Measurements from ENCODE around the gene MAML2. TPM values are rescaled to one million over a fixed set of nuclear protein-coding genes. Genes with fewer than 3 reads are reported as not detected.

MAML2 gene
- total and polyA plus RNA-seq, 2 of the 13 experiments (the other 11 are each of a cell fraction or from before 2014, with no cell fraction given) = 2.3 to 25.9 TPM

GRCh38 chr11:96338910-96339705 is 3.9 kb downstream of the MAML2 start (continued):
- no peak for TF ChIP-seq GPBP1L1 (CRISPR knock-in tag; IDR thresholded peaks at IDR 0.05)
- TF ChIP-seq NFYC (CRISPR knock-in tag; IDR thresholded peaks at IDR 0.05) = no peak
- TF ChIP-seq PBX2 (CRISPR knock-in tag; IDR thresholded peaks at IDR 0.05) = no peak
- no peak for TF ChIP-seq HIC2 (CRISPR knock-in tag; IDR thresholded peaks at IDR 0.05; ENCODE audit: low read depth)
- no peak for TF ChIP-seq KLF16 (CRISPR knock-in tag; IDR thresholded peaks at IDR 0.05)
- TF ChIP-seq JARID2 (CRISPR knock-in tag; IDR thresholded peaks at IDR 0.05; ENCODE audit: insufficient replicate concordance) = no peak
- TF ChIP-seq ZFP37 (CRISPR knock-in tag; IDR thresholded peaks at IDR 0.05; ENCODE audit: borderline replicate concordance) = no peak
- TF ChIP-seq FLYWCH1 (CRISPR knock-in tag; IDR thresholded peaks at IDR 0.05) = no peak
- no peak for TF ChIP-seq ARNT2 (CRISPR knock-in tag; IDR thresholded peaks at IDR 0.05; ENCODE audit: low read depth)
- no peak for TF ChIP-seq FIP1L1 (IDR thresholded peaks at IDR 0.05; ENCODE audit: borderline replicate concordance, insufficient read depth, low read depth, low read length)
- no peak for TF ChIP-seq NR2F6 (IDR thresholded peaks at IDR 0.05)
- TF ChIP-seq NR2F6 (CRISPR knock-in tag; IDR thresholded peaks at IDR 0.05) = no peak
- peak; percentile 64; the same call in 1 of the 2 replicates for TF ChIP-seq ZNF761 (CRISPR knock-in tag; conservative IDR thresholded peaks at IDR 0.05)
- TF ChIP-seq, protein P1, sequence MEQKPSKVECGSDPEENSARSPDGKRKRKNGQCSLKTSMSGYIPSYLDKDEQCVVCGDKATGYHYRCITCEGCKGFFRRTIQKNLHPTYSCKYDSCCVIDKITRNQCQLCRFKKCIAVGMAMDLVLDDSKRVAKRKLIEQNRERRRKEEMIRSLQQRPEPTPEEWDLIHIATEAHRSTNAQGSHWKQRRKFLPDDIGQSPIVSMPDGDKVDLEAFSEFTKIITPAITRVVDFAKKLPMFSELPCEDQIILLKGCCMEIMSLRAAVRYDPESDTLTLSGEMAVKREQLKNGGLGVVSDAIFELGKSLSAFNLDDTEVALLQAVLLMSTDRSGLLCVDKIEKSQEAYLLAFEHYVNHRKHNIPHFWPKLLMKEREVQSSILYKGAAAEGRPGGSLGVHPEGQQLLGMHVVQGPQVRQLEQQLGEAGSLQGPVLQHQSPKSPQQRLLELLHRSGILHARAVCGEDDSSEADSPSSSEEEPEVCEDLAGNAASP (CRISPR knock-in tag; IDR thresholded peaks at IDR 0.05; ENCODE audit: borderline replicate concordance) = no peak
- no peak for TF ChIP-seq STAG1 (CRISPR knock-in tag; IDR thresholded peaks at IDR 0.05)
- TF ChIP-seq, protein P2, sequence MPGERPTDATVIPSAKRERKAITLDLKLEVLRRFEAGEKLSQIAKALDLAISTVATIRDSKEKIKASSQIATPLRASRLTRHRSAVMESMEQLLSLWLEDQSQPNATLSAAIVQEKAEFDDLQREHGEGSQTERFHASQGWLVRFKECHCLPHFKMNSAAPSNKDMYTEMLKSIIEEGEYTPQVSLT (CRISPR knock-in tag; IDR thresholded peaks at IDR 0.05; ENCODE audit: borderline replicate concordance, low read depth) = no peak
- TF ChIP-seq ERF (CRISPR knock-in tag; IDR thresholded peaks at IDR 0.05) = no peak
- 0 out of 2 replicates have a peak, but pooled peaks have one; percentile 26 for TF ChIP-seq ZNF598 (CRISPR knock-in tag; IDR thresholded peaks at IDR 0.05; ENCODE audit: borderline replicate concordance)
- no peak for TF ChIP-seq LCORL (IDR thresholded peaks at IDR 0.05)
- TF ChIP-seq LCORL (CRISPR knock-in tag; IDR thresholded peaks at IDR 0.05) = 0 out of 2 replicates have a peak, but pooled peaks have one; percentile 15
- TF ChIP-seq FOXM1 (CRISPR knock-in tag; IDR thresholded peaks at IDR 0.05) = no peak
- no peak for TF ChIP-seq ZBTB46 (CRISPR knock-in tag; IDR thresholded peaks at IDR 0.05; ENCODE audit: borderline replicate concordance)
